ENCODE results near the gene POP5. TPM values are rescaled to one million over a fixed set of nuclear protein-coding genes. Genes with fewer than 3 reads are reported as not detected.
"Not testable (repeated sequence)": the region's sequence is repeated elsewhere in the genome, so short reads cannot be mapped to it uniquely, and the experiment has no call there.

Gene POP5
- total RNA-seq, 1 donor from 2014 or later, result 49.7 TPM

GRCh38 chr12:120618954-120619615, 37.9 kb upstream of the POP5 start:
- Mint-ChIP-seq H3K4me1 (peaks cover 9% of the 10 kb centered on the region), H3K9me3 (no peaks in the 10 kb centered on the region), H3K4me3 (no peak overlapping the region), H3K27ac (ENCODE audit: unreplicated experiment) (no peak overlapping the region), H3K36me3 (ENCODE audit: low read depth) (no peaks in the 10 kb centered on the region), H3K27me3 (ENCODE audit: low read depth) (peaks cover 39% of the 10 kb centered on the region)
- no peak for TF ChIP-seq CTCF (conservative IDR thresholded peaks at IDR 0.05)
- no peak for DNase-seq (ENCODE audit: low read depth, low spot score)

- not testable (repeated sequence) for H3K36me3 Mint-ChIP-seq (ENCODE audit: low read depth); H3K9me3 Mint-ChIP-seq; DNase-seq (ENCODE audit: low read depth, low spot score); H3K4me1 Mint-ChIP-seq; H3K27ac Mint-ChIP-seq (ENCODE audit: unreplicated experiment); H3K4me3 Mint-ChIP-seq
- peaks cover 50% of the 10 kb centered on the region for H3K27me3 Mint-ChIP-seq (ENCODE audit: low read depth)
Measured at GRCh38 chr12:120617767-120618166, 36.6 kb upstream of the POP5 start.

- H3K4me1 Mint-ChIP-seq; H3K4me3 Mint-ChIP-seq; DNase-seq (ENCODE audit: low read depth, low spot score); H3K9me3 Mint-ChIP-seq; H3K27ac Mint-ChIP-seq (ENCODE audit: unreplicated experiment); H3K36me3 Mint-ChIP-seq (ENCODE audit: low read depth): not testable (repeated sequence)
- peaks cover 54% of the 10 kb centered on the region for H3K27me3 Mint-ChIP-seq (ENCODE audit: low read depth)
Measured at GRCh38 chr12:120617193-120617592, 36.0 kb upstream of the POP5 start.

GRCh38 chr12:120614848-120615247, 33.6 kb upstream of the POP5 start:
- Mint-ChIP-seq H3K27me3 (ENCODE audit: low read depth) (peaks cover 57% of the 10 kb centered on the region), H3K36me3 (ENCODE audit: low read depth) (no peaks in the 10 kb centered on the region), H3K4me3 (no peak overlapping the region), H3K4me1 (peaks cover 9% of the 10 kb centered on the region), H3K27ac (ENCODE audit: unreplicated experiment) (no peak overlapping the region), H3K9me3 (no peaks in the 10 kb centered on the region)
- no peak for TF ChIP-seq CTCF (conservative IDR thresholded peaks at IDR 0.05)
- no peak for DNase-seq (ENCODE audit: low read depth, low spot score)

GRCh38 chr12:120611534-120611933, 30.3 kb upstream of the POP5 start:
- not testable (repeated sequence) for H3K4me3 Mint-ChIP-seq; H3K9me3 Mint-ChIP-seq; H3K36me3 Mint-ChIP-seq (ENCODE audit: low read depth); H3K4me1 Mint-ChIP-seq; DNase-seq (ENCODE audit: low read depth, low spot score)
- Mint-ChIP-seq H3K27me3 (ENCODE audit: low read depth) (peaks cover 36% of the 10 kb centered on the region), H3K27ac (ENCODE audit: unreplicated experiment) (peak overlapping the region; percentile 46)

- Mint-ChIP-seq H3K4me3 (no peak overlapping the region), H3K4me1 (no peaks in the 10 kb centered on the region), H3K36me3 (ENCODE audit: low read depth) (no peaks in the 10 kb centered on the region), H3K27me3 (ENCODE audit: low read depth) (peaks cover 38% of the 10 kb centered on the region), H3K27ac (ENCODE audit: unreplicated experiment) (no peak overlapping the region), H3K9me3 (no peaks in the 10 kb centered on the region)
- TF ChIP-seq CTCF (conservative IDR thresholded peaks at IDR 0.05), result no peak
- DNase-seq (ENCODE audit: low read depth, low spot score), result no peak
Measured at GRCh38 chr12:120610560-120610959, 29.4 kb upstream of the POP5 start.

GRCh38 chr12:120602416-120602815, 21.2 kb upstream of the POP5 start:
- H3K27ac Mint-ChIP-seq (ENCODE audit: unreplicated experiment); H3K36me3 Mint-ChIP-seq (ENCODE audit: low read depth); H3K4me1 Mint-ChIP-seq; H3K27me3 Mint-ChIP-seq (ENCODE audit: low read depth); H3K4me3 Mint-ChIP-seq; DNase-seq (ENCODE audit: low read depth, low spot score); H3K9me3 Mint-ChIP-seq: not testable (repeated sequence)

All from neural crest cell (in vitro differentiated cells).